Smooth muscle cell (in vitro differentiated cells): ENCODE data around the gene CRB3. TPM values are rescaled to one million over a fixed set of nuclear protein-coding genes. Genes with fewer than 3 reads are reported as not detected.

Experiments used
- DNase-seq: peaks from one replicate; lab custom pipeline; 2025; ENCODE audit not compliant: unreplicated experiment; lab: John Stamatoyannopoulos, UW
- H2AFZ ChIP-seq: fragments of 200-600 bp; sonication (generic); 2 replicates; pipeline ENCODE4 v1.6.0; 2016; ENCODE audit warnings: antibody characterized with exemption, low read depth, mild to moderate bottlenecking
- H3F3A ChIP-seq: fragments of 200-600 bp; sonication (generic); 2 replicates; pipeline ENCODE4 v1.6.0; 2017; ENCODE audit warnings: antibody characterized with exemption, low read depth
- H3K27ac ChIP-seq: fragments of 200-600 bp; sonication (generic); 2 replicates; pipeline ENCODE4 v1.5.1; 2016; ENCODE audit warnings: low read depth, mild to moderate bottlenecking
- H3K27me3 ChIP-seq: fragments of 200-600 bp; sonication (generic); 2 replicates; pipeline ENCODE4 v1.6.1; 2016; ENCODE audit warnings: low read depth, mild to moderate bottlenecking
- H3K36me3 ChIP-seq: fragments of 200-600 bp; sonication (generic); 2 replicates; pipeline ENCODE4 v1.5.1; 2016; ENCODE audit warnings: low read depth
- H3K4me1 ChIP-seq: fragments of 200-600 bp; sonication (generic); 2 replicates; pipeline ENCODE4 v1.5.1; 2016; ENCODE audit warnings: low read depth
- H3K4me2 ChIP-seq: fragments of 200-600 bp; sonication (generic); 2 replicates; pipeline ENCODE4 v1.6.0; 2016; ENCODE audit warnings: mild to moderate bottlenecking
- H3K4me3 ChIP-seq: fragments of 200-600 bp; sonication (generic); 2 replicates; pipeline ENCODE4 v1.5.1; 2016; ENCODE audit warnings: mild to moderate bottlenecking
- H3K79me2 ChIP-seq: fragments of 200-600 bp; sonication (generic); 2 replicates; pipeline ENCODE4 v1.6.0; 2016; ENCODE audit warnings: low read depth, mild to moderate bottlenecking
- H3K9ac ChIP-seq: fragments of 200-600 bp; sonication (generic); 2 replicates; pipeline ENCODE4 v1.6.0; 2016; ENCODE audit warnings: low read depth
- H3K9me3 ChIP-seq: fragments of 200-600 bp; sonication (generic); replicated peaks from 2 replicates; pipeline ENCODE4 v1.5.1; 2016; ENCODE audit warnings: low read depth
- H4K20me1 ChIP-seq: fragments of 200-600 bp; sonication (generic); 2 replicates; pipeline ENCODE4 v1.6.0; 2016; ENCODE audit warnings: low read depth
- WGBS: methylation state at CpG from one replicate; pipeline ENCODE4 v1.1.7; 2016; ENCODE audit warnings: low lambda C conversion rate; 5-methylcytosine and 5-hydroxymethylcytosine counted together
- polyA plus RNA-seq: library from polyadenylated mRNA; unstranded; fragments of >200 nt; fragmentation: Nextera tagmentation; extraction: Ambion mirVana; gene quantifications from 2 replicates; pipeline ENCODE4 v1.2.1, GENCODE V29; 2016
- total RNA-seq: library from RNA; depleted of rRNA; stranded (reverse); fragments of >200 nt; gene quantifications from 2 replicates; pipeline ENCODE4 v1.2.3, GENCODE V29; 2014
- TF ChIP-seq, protein P1 (sequence below): fragments of 200-600 bp; sonication (generic); IDR thresholded peaks from 2 replicates; pipeline ENCODE4 v1.5.1; 2017; ENCODE audit warnings: borderline replicate concordance, mild to moderate bottlenecking, antibody characterized with exemption; ENCODE audit not compliant: insufficient read depth, poor library complexity, severe bottlenecking

Gene CRB3
- total and polyA plus RNA-seq, 2 experiments from 2014 or later: 2.5 to 4.0 TPM

DNA sequence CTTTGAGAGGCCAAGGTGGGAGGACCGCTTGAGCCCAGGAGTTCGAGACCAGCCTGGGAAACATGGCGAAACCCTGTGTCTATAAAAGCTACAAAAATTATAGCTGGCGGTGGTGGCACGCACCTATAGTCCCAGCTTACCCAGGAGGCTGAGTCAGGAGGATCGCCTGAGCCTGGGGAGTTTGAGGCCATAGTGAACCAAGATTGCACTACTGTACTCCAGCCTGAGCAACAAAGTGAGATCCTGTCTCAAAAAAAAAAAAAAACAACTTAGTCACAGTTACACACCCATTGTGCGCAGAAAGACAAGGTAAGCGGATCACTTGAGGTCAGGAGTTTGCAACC, 18.2 kb downstream of the CRB3 start:
- no peak overlapping the region for H3K4me3 ChIP-seq
- H3K9me3 ChIP-seq: no peaks in the 10 kb centered on the region
- H3K79me2 ChIP-seq: no peaks in the 10 kb centered on the region
- no peak overlapping the region for H3K4me2 ChIP-seq
- H3K9ac ChIP-seq: no peak overlapping the region
- H3F3A ChIP-seq: no peaks in the 10 kb centered on the region
- WGBS: 95% methylated on average over 8 of the region's 8 CpGs
- no peak overlapping the region for H3K27ac ChIP-seq
- no peaks in the 10 kb centered on the region for H3K4me1 ChIP-seq
- no peak for DNase-seq
- no peaks in the 10 kb centered on the region for H3K27me3 ChIP-seq
- TF ChIP-seq, protein P1, sequence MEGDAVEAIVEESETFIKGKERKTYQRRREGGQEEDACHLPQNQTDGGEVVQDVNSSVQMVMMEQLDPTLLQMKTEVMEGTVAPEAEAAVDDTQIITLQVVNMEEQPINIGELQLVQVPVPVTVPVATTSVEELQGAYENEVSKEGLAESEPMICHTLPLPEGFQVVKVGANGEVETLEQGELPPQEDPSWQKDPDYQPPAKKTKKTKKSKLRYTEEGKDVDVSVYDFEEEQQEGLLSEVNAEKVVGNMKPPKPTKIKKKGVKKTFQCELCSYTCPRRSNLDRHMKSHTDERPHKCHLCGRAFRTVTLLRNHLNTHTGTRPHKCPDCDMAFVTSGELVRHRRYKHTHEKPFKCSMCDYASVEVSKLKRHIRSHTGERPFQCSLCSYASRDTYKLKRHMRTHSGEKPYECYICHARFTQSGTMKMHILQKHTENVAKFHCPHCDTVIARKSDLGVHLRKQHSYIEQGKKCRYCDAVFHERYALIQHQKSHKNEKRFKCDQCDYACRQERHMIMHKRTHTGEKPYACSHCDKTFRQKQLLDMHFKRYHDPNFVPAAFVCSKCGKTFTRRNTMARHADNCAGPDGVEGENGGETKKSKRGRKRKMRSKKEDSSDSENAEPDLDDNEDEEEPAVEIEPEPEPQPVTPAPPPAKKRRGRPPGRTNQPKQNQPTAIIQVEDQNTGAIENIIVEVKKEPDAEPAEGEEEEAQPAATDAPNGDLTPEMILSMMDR: no peak
- no peak overlapping the region for H2AFZ ChIP-seq
- no peaks in the 10 kb centered on the region for H3K36me3 ChIP-seq
- no peaks in the 10 kb centered on the region for H4K20me1 ChIP-seq

DNA sequence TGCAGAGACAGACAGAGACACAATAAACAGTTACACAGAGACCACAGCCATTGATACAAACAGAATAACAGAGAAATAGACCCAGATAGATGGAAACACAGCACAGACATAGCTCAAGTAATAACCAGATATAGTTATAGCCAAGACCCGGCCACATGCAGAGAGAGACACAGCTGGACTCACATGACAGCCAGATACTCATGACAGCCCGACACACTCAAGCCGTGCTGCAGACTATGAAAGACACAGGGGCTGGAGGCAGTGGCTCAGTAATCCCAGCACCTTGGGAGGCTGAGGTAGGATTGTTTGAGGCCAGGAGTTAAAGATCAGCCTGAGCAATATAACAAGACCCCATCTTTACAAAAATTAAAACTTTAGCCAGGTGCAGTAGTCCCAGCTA, 19.2 kb downstream of the CRB3 start:
- H3K4me3 ChIP-seq: no peak overlapping the region
- H2AFZ ChIP-seq: no peak overlapping the region
- WGBS: 91% methylated on average over 3 of the region's 3 CpGs
- no peaks in the 10 kb centered on the region for H3K9me3 ChIP-seq
- H3K79me2 ChIP-seq: no peaks in the 10 kb centered on the region
- H3F3A ChIP-seq: no peaks in the 10 kb centered on the region
- no peaks in the 10 kb centered on the region for H3K4me1 ChIP-seq
- no peak for DNase-seq
- TF ChIP-seq, protein P1: no peak
- H3K27me3 ChIP-seq: no peaks in the 10 kb centered on the region
- no peak overlapping the region for H3K9ac ChIP-seq
- no peaks in the 10 kb centered on the region for H3K36me3 ChIP-seq
- no peak overlapping the region for H3K4me2 ChIP-seq
- H3K27ac ChIP-seq: no peak overlapping the region
- no peaks in the 10 kb centered on the region for H4K20me1 ChIP-seq

DNA sequence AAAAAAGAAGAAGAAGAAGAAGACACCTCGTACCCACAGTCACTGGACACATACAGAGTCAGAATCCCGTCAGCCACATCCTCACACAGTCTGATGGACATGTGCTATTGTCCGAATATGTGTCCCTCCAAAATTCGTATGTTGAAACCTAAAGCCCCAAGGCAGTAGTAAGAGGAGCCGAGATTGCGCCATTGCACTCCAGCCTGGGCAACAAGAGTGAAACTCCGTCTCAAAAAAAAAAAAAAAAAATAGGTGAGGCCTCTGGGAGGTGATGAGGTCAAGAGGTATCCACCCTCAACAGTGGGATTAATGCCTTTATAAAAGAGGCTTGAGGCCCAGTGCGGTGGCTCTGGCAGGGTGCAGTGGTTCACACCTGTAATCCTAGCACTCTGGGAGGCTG, 20.2 kb downstream of the CRB3 start:
- no peaks in the 10 kb centered on the region for H3K79me2 ChIP-seq
- no peaks in the 10 kb centered on the region for H3K36me3 ChIP-seq
- H3F3A ChIP-seq: no peaks in the 10 kb centered on the region
- H3K4me2 ChIP-seq: no peak overlapping the region
- H3K4me3 ChIP-seq: no peak overlapping the region
- no peaks in the 10 kb centered on the region for H4K20me1 ChIP-seq
- no peak overlapping the region for H3K27ac ChIP-seq
- WGBS: 89% methylated on average over 8 of the region's 8 CpGs
- H3K27me3 ChIP-seq: no peaks in the 10 kb centered on the region
- DNase-seq: no peak
- no peak overlapping the region for H2AFZ ChIP-seq
- H3K9me3 ChIP-seq: no peaks in the 10 kb centered on the region
- no peak overlapping the region for H3K9ac ChIP-seq
- TF ChIP-seq, protein P1: no peak
- no peaks in the 10 kb centered on the region for H3K4me1 ChIP-seq

DNA sequence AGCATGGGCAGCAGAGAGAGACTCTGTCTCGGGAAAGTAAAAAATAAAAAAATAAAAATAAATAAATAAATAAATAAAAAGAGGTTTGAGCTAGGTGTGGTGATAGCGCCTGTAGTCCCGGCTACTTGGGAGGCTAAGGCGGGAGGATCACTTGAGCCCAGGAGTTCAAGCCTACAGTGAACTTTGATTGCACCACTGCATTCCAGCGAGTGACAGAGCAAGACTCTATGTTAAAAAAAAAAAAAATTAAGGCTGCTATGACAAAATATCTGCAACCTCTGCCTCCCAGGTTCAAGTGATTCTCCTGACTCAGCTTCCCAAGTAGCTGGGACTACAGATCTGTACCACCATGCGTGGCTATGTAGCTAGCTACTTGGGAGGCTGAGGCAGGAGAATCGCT, 20.8 kb downstream of the CRB3 start:
- no peaks in the 10 kb centered on the region for H3K36me3 ChIP-seq
- no peak overlapping the region for H3K4me3 ChIP-seq
- H4K20me1 ChIP-seq: no peaks in the 10 kb centered on the region
- H3F3A ChIP-seq: no peaks in the 10 kb centered on the region
- H2AFZ ChIP-seq: no peak overlapping the region
- no peak overlapping the region for H3K9ac ChIP-seq
- no peaks in the 10 kb centered on the region for H3K79me2 ChIP-seq
- no peak overlapping the region for H3K4me2 ChIP-seq
- H3K4me1 ChIP-seq: no peaks in the 10 kb centered on the region
- no peak overlapping the region for H3K27ac ChIP-seq
- WGBS: 92% methylated on average over 7 of the region's 7 CpGs
- H3K27me3 ChIP-seq: no peaks in the 10 kb centered on the region
- TF ChIP-seq, protein P1: no peak
- DNase-seq: no peak
- H3K9me3 ChIP-seq: no peaks in the 10 kb centered on the region
